NB4 (cell line): ENCODE measurements around the gene PCLO.

Source experiments
- DNase-seq: peaks from one replicate; pipeline ENCODE4 v3.0.0; 2010; ENCODE audit warnings: low read depth
- H3K4me3 ChIP-seq: one replicate; pipeline ENCODE4 v1.5.1; 2011; ENCODE audit warnings: mild to moderate bottlenecking, low read depth, low read length, moderate library complexity
- MAX ChIP-seq: IDR thresholded peaks from 2 replicates; pipeline ENCODE4 v1.6.1; 2011; ENCODE audit warnings: low read depth, low read length
- MYC ChIP-seq: IDR thresholded peaks from 2 replicates; pipeline ENCODE4 v1.6.1; 2011; ENCODE audit warnings: low read depth, low read length
- POLR2A ChIP-seq: IDR thresholded peaks from 2 replicates; pipeline ENCODE4 v1.6.1; 2011; ENCODE audit warnings: mild to moderate bottlenecking; ENCODE audit not compliant: insufficient read length; ENCODE audit errors: extremely low read depth
- TF ChIP-seq, protein P1 (sequence below): IDR thresholded peaks from one replicate; pipeline ENCODE4 v1.5.1; 2012; ENCODE audit warnings: low read depth, low read length

PCLO gene

DNA sequence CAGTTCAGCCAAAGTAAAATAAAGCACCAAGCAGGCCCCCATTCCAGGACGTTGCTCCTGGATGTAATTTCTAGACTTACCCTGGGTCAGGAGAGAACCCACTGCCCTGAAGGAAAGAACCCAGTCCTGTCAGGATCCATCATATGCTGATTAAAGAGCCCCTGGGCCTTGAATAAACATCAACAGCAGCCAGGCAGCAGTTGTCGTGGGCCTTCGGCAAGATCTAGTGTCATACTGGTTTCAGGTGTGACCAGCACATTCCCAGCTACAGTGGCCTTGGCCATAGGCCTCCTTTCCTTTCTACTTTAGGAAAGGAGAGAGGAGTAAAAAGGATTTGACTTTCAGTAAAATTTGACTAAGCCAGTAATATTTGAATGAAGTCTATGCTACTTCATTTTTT, 430.0 kb downstream of the PCLO start:
- H3K4me3 ChIP-seq: no peak overlapping the region
- DNase-seq: no peak
- TF ChIP-seq MYC (no peak), POLR2A (no peak), MAX (no peak)
- TF ChIP-seq, protein P1, sequence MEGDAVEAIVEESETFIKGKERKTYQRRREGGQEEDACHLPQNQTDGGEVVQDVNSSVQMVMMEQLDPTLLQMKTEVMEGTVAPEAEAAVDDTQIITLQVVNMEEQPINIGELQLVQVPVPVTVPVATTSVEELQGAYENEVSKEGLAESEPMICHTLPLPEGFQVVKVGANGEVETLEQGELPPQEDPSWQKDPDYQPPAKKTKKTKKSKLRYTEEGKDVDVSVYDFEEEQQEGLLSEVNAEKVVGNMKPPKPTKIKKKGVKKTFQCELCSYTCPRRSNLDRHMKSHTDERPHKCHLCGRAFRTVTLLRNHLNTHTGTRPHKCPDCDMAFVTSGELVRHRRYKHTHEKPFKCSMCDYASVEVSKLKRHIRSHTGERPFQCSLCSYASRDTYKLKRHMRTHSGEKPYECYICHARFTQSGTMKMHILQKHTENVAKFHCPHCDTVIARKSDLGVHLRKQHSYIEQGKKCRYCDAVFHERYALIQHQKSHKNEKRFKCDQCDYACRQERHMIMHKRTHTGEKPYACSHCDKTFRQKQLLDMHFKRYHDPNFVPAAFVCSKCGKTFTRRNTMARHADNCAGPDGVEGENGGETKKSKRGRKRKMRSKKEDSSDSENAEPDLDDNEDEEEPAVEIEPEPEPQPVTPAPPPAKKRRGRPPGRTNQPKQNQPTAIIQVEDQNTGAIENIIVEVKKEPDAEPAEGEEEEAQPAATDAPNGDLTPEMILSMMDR: no peak

DNA sequence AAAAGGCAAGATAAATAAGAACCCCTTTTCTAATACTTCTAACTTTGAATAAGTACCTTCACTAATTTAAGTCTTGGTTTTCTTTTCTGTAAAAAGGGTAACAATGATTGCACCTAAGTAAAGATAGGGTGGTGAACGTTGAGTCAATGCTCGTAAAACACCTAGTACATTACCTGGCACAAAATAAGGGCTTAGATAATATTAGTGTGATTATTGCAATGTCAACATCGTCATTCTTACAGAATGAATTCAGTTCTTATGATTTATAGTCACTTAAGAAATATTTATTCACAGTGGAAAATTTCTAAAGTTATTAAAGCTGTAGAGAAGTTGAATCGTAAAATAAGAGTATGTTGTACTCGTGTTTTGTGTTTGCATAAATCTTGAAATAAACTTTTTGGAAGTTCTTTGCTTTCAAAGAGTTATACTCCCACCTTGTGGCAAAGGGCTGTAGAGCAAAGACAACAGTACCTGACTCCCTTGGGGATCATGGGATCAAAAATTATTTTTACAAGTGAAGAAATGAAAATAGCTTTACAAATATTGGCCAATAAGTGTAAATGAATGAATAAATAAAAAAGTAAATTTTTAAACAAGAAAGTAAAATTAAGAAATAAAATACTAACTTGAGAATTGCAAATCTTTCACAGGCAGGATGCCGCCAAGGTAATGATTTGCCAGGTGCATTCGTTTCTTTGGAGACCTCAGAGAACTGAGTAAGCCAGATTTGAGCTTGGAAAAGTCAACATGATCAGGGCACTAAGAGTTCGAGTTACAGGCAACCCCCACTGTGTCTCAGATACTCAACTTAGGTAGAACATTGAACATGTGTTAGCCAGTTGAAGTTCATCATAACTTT, 433.3 kb downstream of the PCLO start:
- H3K4me3 ChIP-seq: no peak overlapping the region
- TF ChIP-seq POLR2A: no peak
- TF ChIP-seq MAX: no peak
- TF ChIP-seq, protein P1: peak; percentile 71
- TF ChIP-seq MYC: no peak
- DNase-seq: peak; percentile 56

DNA sequence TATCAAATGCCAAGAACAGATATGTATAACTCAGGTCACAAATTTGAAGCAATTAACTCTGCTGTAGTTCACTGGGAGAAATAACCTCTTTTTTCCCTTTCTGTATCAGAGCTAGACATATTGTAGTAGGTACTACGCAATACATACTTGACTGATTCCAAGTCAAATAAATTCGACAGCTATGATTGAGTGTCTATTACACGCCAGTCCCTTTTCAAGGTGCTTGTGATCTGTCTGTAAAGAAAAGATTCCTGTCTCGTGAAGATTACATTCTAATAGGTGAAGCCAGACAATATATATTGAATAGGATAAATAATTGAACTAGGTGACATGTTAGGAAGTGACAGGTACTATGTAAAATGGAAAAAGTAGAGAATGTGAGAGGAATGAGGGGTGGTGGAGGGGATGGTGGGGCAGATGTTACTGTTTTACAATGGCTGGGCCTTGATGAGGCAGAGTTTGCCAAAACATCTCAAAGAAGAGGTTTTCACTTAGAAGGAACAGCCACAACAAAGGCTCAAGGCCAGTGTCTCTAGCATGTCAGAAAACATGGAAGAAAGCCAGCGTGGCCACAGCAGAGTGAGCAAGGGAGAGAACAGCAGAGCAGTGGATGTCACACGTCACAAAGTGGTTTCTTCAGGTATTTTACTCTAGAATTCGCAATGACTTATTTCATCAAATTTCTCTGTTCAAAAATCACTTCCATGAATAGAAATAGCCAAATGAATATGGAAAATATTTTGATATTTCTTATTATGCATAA, 436.5 kb downstream of the PCLO start:
- H3K4me3 ChIP-seq: no peak overlapping the region
- DNase-seq: no peak
- TF ChIP-seq MYC (no peak), MAX (no peak), POLR2A (no peak)
- TF ChIP-seq, protein P1: no peak

GRCh38 chr7:82723411-82723810, 439.3 kb downstream of the PCLO start:
- TF ChIP-seq MYC: no peak
- TF ChIP-seq, protein P1: no peak
- no peak for TF ChIP-seq MAX
- TF ChIP-seq POLR2A: no peak
- peak overlapping the region; percentile 12 for H3K4me3 ChIP-seq
- peak; percentile 80 for DNase-seq

DNA sequence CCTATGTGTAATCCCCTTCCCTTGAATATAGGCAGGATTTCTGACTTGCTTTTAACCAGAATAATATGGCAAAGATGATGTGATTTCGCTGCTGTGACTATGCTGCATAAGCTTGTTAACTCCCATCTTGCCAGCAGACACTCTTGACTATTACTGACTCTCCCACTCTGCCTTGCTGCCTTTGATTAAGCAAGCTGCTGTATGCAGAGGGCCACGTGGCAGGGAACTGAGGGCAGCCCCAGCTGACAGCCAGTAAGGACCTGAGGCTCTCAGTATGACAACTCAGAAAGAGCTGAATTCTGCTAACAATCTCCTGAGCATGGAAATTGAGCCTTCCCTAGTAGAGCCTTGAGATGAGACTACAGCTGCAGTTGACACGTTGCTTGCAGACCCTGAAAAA, 439.7 kb downstream of the PCLO start:
- H3K4me3 ChIP-seq: peak overlapping the region; percentile 12
- peak; percentile 80 for DNase-seq
- TF ChIP-seq, protein P1: no peak
- TF ChIP-seq MAX (peak; percentile 95), MYC (peak; percentile 74; the same call in 1 of the 2 replicates), POLR2A (no peak)
